ENCODE results near the gene RNF123.

GRCh38 chr3:49715611-49716121 lies 26.3 kb downstream of the RNF123 start:
- TF ChIP-seq EP300 (IDR thresholded peaks at IDR 0.05; ENCODE audit: borderline replicate concordance) (no peak), TAF1 (IDR thresholded peaks at IDR 0.05; ENCODE audit: low read depth) (no peak), YY1 (IDR thresholded peaks at IDR 0.05; ENCODE audit: low read depth) (no peak), CREB1 (IDR thresholded peaks at IDR 0.05; ENCODE audit: low read depth) (no peak), CEBPB (IDR thresholded peaks at IDR 0.05) (no peak), RAD21 (IDR thresholded peaks at IDR 0.05; ENCODE audit: low read depth) (no peak), MAX (IDR thresholded peaks at IDR 0.05) (no peak), REST (IDR thresholded peaks at IDR 0.05; ENCODE audit: low read depth) (no peak), TEAD4 (IDR thresholded peaks at IDR 0.05) (no peak), NFIC (IDR thresholded peaks at IDR 0.05) (no peak)

Data from Ishikawa (cell line).